GM19193 (cell line): ENCODE results near the gene BRMS1.

ENCODE experiments used
- POLR2A ChIP-seq: IDR thresholded peaks from 4 replicates; pipeline ENCODE4 v1.6.1; 2011; ENCODE audit not compliant: insufficient read depth, insufficient read length; ENCODE audit errors: extremely low read depth

The BRMS1 gene

DNA sequence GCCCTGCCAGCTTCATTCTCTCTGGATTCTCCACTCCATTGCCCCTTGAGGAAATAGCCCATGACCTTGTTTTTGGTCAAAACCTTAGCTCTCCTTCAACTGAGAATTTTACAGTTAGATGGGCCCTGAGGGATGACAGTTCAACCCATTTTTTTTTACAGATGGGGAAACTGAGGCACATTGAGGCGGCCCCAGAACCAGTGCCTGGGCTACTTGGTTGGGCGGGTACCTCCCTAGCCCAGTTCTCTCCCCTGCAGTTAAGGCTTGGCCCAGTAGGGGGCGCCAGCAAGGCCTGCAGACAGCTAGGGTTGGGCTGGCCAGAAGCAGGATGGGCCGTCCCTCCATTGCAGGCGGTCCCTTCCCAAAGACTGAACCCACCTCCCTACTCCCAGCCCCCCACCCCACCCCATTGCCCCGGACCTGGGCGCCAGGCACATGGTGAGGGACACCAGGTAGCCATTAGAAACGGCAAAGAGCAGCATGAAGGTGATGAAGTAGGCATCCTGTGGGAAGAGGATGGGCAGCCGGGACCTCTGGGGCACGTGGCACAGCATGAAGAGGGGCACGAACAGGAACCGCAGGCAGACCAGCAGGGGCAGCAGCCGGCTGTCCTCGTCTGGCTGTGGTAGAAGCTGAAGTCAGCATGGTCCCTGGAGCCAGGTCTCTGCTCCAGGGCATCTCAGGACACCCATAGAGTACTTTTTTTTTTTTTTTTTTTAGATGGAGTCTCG lies 19.1 kb upstream of the BRMS1 start:
- no peak for TF ChIP-seq POLR2A

GRCh38 chr11:66363187-66363601 lies 18.3 kb upstream of the BRMS1 start:
- TF ChIP-seq POLR2A = no peak

- TF ChIP-seq POLR2A = no peak
These were observed 17.7 kb upstream of the BRMS1 start for GRCh38 chr11:66362481-66363147.

DNA sequence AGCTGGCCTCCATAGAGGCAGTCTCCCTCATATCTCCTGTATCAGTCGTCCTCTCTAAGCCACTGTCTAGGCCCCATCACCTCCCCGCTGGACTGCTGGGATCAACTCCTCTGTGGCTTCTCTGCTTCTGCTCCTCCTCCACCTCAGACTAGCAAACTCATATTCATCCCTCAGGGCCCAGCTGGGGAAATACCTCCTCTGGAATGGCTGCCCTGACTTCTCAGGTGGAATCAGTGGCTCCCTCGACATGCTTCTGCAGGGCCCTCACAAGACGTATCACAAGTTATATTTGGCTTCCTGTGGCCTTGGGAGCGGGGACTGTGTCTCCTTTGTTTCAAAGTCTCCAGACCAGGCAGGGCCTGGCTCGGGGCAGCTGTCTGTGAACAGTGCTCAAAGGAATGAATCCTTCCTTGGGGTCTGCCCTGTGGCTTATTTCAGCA lies 16.6 kb upstream of the BRMS1 start:
- TF ChIP-seq POLR2A = no peak

DNA sequence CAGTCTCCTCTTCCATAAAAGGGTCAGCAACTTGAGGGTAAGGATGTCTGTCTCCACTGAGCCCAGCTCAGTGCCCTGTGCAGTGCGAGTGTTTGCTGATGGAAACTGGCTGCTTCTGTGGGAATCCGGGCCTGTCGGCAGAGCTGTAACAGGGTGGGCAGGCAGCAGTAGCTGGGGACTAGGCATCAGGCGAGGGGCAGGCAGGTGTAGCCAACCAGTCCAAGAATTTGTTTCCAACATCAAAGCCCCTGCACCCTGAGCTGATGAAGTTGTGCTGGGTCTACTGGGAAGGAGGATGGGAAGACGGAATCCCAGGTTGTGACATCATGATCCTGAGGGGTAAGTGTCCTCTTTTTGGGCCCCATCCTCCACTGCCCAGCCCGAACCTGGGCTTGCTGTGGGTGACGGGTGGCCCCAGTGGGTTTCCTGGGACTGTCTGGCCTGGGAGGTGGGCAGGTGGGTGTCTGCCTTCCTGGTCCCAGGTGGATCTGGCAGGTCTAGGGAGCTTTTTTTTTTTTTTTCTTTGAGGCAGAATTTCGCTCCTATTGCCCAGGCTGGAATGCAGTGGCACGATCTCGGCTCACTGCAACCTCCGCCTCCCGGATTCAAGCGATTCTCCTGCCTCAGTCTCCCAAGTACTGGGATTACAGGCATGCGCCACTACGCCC lies 15.6 kb upstream of the BRMS1 start:
- TF ChIP-seq POLR2A = no peak

DNA sequence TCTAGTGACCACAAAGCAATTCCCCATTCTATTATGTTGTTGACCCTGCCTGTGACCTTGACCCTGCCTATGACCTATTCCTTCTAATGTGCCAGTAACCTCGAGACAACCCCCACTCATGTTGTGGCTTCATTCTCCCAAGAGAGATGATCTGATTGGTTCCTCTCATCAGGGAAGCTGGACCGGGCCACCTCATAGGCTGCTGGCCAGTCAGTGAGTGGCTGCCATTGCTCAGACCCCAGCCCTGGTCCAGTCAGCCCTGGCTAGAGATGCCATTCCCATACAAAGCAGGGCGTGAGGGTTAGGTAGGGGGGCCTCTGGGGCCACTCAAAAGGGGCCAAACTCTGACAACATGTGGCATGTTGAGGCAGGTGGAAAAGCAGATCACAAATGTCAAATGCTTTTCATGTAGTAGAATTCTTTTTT lies 14.8 kb upstream of the BRMS1 start:
- no peak for TF ChIP-seq POLR2A

DNA sequence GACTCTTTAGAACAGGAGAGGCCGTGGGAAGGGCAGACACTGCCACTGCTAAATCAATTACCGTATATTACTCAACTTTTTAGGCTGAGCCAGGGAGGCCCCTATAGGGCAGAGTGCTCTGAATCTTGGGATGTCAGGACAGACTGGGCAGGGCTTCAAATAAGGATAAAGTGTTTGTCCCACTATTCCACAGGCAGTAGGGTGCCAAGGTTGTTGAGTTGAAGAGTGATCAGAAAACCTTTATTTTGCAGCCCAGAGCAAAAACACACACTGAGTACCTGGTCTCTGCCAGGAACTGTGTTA lies 4.1 kb upstream of the BRMS1 start:
- no peak for TF ChIP-seq POLR2A

- TF ChIP-seq POLR2A = peak; percentile 55
These were observed 2.7 kb upstream of the BRMS1 start, which contains the start of gene B4GAT1 for GRCh38 chr11:66347425-66348276. TSS of gene B4GAT1 (minus strand) at chr11:66347629. CDS start at chr11:66347545, 84 bp downstream.

- TF ChIP-seq POLR2A = no peak
These were observed 1.8 kb upstream of the BRMS1 start for GRCh38 chr11:66346476-66347424.

- TF ChIP-seq POLR2A = no peak
These were observed 379 bp upstream of the BRMS1 start for GRCh38 chr11:66345316-66345649.

DNA sequence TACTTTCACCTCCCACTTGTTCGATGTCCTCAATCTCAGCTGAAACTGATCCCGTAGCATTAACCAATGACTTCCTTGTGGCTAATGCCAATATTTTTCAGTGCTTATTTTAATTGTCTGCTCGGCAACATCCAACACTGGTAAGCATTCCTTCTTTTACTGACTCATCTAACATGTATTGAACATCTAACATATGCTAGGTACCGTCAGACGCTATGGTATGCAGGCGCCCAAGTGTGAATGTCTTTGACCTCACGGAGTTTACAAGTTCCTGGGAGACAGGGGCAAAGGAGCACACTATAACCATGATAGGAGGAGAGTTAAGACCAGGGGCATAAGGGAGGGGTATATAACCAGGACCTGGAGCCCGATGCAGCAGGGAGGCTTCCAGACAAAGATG lies 1.7 kb downstream of the BRMS1 start:
- TF ChIP-seq POLR2A = no peak

DNA sequence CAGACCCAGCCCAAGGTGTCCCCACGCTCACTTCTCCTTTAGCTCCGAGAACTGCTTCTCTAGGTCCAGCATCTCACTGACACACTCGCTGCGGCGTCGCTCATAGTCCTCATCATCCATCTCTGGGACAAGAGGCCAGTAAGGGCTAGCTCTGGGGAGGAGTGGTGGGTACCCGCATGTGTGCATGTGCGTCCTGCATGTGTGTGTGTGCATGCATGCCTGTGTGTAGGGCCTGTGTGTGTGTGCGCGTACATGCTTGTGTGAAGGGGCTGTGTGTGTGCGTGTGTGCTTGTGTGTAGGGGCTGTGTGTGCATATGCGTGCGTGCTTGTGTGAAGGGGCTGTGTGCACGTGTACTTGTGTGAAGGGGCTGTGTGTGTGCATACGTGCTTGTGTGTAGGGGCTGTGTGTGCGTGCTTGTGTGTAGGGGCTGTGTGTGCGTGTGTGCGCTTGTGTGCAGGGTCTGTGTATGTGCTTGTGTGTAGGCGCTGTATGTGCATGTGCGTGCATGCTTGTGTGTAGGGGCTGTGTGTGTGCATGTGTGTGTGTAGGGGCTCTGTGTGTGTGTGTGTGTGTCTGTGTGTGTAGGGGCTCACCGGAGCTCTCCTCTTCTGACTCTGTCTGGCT lies 3.3 kb downstream of the BRMS1 start:
- no peak for TF ChIP-seq POLR2A
